ENCODE results near the gene CYGB. TPM values are rescaled to one million over a fixed set of nuclear protein-coding genes. Genes with fewer than 3 reads are reported as not detected.

CYGB gene
- total and polyA plus RNA-seq, 9 of the 15 experiments (the other 6 are each of a cell fraction or from before 2014, with no cell fraction given) = 0.08 to 0.95 (median 0.18) TPM; not detected in 5

DNA sequence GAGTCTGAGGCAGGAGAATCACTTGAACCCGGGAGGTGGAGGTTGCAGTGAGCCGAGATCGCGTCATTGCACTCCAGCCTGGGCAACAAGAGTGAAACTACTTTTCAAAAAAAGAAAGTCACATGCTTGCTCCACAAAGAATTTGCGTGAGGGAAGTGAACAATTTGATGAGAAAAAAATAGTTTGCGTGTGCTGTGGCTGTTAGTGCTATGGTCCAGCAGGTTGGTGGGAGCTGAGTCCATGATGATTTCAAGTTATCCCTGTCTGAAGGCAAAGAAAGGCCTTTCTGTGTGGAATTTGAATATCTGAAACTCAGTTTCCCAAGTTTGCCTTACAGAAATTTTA, 23.3 kb upstream of the CYGB start:
- Histone ChIP-seq H3K4me1 (replicated peaks in 1 of 2; ENCODE audit: control insufficient read depth in 2 of 2, insufficient read depth in 2 of 2, low read length in 2 of 2) (peaks cover 22 to 32% of the 10 kb centered on the region in 2 experiments), H3K9me3 (replicated peaks; ENCODE audit: control insufficient read depth, insufficient read depth, low read depth, low read length) (no peaks in the 10 kb centered on the region), H3K9me1 (ENCODE audit: control insufficient read depth, insufficient read depth, low read length) (no peaks in the 10 kb centered on the region), H2AFZ (ENCODE audit: low read depth, low read length) (no peak overlapping the region), H3K27me3 (ENCODE audit: control insufficient read depth in 2 of 2, insufficient read depth in 2 of 2, low read length in 2 of 2) (no peaks in the 10 kb centered on the region), H4K20me1 (replicated peaks; ENCODE audit: control insufficient read depth, insufficient read depth, low read length) (peaks cover 29% of the 10 kb centered on the region), H3K79me2 (ENCODE audit: control insufficient read depth, insufficient read depth, low read length) (peaks cover 75% of the 10 kb centered on the region), H3K36me3 (ENCODE audit: control insufficient read depth, insufficient read depth, low read length) (peaks cover 68% of the 10 kb centered on the region), H3K4me3 (peak overlapping the region; percentile 57), H3K9ac (ENCODE audit: insufficient read depth in 1 of 2, low read depth in 2 of 2, low read length in 2 of 2) (peak overlapping the region; percentile 76 to 95; a peak in 3 of 4 replicates), H3K27ac (ENCODE audit: extremely low read depth, low read depth, low read length) (peak overlapping the region; percentile 94; the same call in 2 of the 3 replicates), H3K4me2 (ENCODE audit: insufficient read depth, low read length) (peak overlapping the region; percentile 95)
- ChIA-PET POLR2A (interaction anchor here (0.7 to 5.8 kb wide), 9 partner anchors 7 to 1659 kb away, joined by 3 to 48 read pairs (median 5); a partner anchor contains a TSS), CTCF (ENCODE audit: low intra/inter-chr PET ratio) (interaction anchor here (0.5 kb wide), 1 partner anchor 250 kb away, joined by 3 read pairs; no protein-coding TSS in a partner anchor)
- intact Hi-C loops (cut with micrococcal nuclease) = no loop called here
- DNase-seq (ENCODE audit: extremely low read depth in 1 of 4, low spot score in 3 of 4) = no peak
- in situ Hi-C loops (cut with MboI) = no loop called here
- FAIRE-seq = no peak
- no TSS peak for BruUV-seq (replicated peaks)
- TF ChIP-seq, protein P1, sequence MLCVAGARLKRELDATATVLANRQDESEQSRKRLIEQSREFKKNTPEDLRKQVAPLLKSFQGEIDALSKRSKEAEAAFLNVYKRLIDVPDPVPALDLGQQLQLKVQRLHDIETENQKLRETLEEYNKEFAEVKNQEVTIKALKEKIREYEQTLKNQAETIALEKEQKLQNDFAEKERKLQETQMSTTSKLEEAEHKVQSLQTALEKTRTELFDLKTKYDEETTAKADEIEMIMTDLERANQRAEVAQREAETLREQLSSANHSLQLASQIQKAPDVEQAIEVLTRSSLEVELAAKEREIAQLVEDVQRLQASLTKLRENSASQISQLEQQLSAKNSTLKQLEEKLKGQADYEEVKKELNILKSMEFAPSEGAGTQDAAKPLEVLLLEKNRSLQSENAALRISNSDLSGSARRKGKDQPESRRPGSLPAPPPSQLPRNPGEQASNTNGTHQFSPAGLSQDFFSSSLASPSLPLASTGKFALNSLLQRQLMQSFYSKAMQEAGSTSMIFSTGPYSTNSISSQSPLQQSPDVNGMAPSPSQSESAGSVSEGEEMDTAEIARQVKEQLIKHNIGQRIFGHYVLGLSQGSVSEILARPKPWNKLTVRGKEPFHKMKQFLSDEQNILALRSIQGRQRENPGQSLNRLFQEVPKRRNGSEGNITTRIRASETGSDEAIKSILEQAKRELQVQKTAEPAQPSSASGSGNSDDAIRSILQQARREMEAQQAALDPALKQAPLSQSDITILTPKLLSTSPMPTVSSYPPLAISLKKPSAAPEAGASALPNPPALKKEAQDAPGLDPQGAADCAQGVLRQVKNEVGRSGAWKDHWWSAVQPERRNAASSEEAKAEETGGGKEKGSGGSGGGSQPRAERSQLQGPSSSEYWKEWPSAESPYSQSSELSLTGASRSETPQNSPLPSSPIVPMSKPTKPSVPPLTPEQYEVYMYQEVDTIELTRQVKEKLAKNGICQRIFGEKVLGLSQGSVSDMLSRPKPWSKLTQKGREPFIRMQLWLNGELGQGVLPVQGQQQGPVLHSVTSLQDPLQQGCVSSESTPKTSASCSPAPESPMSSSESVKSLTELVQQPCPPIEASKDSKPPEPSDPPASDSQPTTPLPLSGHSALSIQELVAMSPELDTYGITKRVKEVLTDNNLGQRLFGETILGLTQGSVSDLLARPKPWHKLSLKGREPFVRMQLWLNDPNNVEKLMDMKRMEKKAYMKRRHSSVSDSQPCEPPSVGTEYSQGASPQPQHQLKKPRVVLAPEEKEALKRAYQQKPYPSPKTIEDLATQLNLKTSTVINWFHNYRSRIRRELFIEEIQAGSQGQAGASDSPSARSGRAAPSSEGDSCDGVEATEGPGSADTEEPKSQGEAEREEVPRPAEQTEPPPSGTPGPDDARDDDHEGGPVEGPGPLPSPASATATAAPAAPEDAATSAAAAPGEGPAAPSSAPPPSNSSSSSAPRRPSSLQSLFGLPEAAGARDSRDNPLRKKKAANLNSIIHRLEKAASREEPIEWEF (CRISPR knock-in tag; IDR thresholded peaks at IDR 0.05) = 0 out of 2 replicates have a peak, but pooled peaks have one; percentile 12
- TF ChIP-seq, protein P2, sequence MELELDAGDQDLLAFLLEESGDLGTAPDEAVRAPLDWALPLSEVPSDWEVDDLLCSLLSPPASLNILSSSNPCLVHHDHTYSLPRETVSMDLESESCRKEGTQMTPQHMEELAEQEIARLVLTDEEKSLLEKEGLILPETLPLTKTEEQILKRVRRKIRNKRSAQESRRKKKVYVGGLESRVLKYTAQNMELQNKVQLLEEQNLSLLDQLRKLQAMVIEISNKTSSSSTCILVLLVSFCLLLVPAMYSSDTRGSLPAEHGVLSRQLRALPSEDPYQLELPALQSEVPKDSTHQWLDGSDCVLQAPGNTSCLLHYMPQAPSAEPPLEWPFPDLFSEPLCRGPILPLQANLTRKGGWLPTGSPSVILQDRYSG (tag; conservative IDR thresholded peaks at IDR 0.05; ENCODE audit: low read depth) = no peak
- TF ChIP-seq ZNF551 (CRISPR knock-in tag; IDR thresholded peaks at IDR 0.05) (no peak), MCM3 (IDR thresholded peaks at IDR 0.05) (no peak), L3MBTL2 (IDR thresholded peaks at IDR 0.05) (peak; percentile 31; the same call in 1 of the 2 replicates), HDAC8 (tag; IDR thresholded peaks at IDR 0.05) (no peak), RBFOX2 (IDR thresholded peaks at IDR 0.05; ENCODE audit: low read depth, low read length) (peak; percentile 42; the same call in 1 of the 2 replicates), SMARCA4 (IDR thresholded peaks at IDR 0.05) (peak; percentile 11; the same call in 1 of the 2 replicates), CHD1 (IDR thresholded peaks at IDR 0.05; ENCODE audit: low read length) (no peak), ZNF57 (CRISPR knock-in tag; IDR thresholded peaks at IDR 0.05) (no peak), BCOR (IDR thresholded peaks at IDR 0.05) (0 out of 2 replicates have a peak, but pooled peaks have one; percentile 33), ATF1 (CRISPR knock-in tag; IDR thresholded peaks at IDR 0.05) (no peak), ATF1 (tag; IDR thresholded peaks at IDR 0.05) (peak; percentile 32; the same call in 1 of the 2 replicates)
- no peak for ATAC-seq
- 11% methylated on average over 6 of the region's 6 CpGs for WGBS (ENCODE audit: insufficient coverage, low coverage, missing lambda C conversion rate)

Measured in K562 (cell line).